ENCODE measurements around the gene ADGRF4. TPM values are rescaled to one million over a fixed set of nuclear protein-coding genes. Genes with fewer than 3 reads are reported as not detected.

Gene ADGRF4
- total RNA-seq, 1 experiment from 2014 or later = not detected

GRCh38 chr6:47766445-47766844, 68.1 kb downstream of the ADGRF4 start:
- no peak overlapping the region for H3K14ac ChIP-seq (ENCODE audit: insufficient read depth, low read length)
- no peak overlapping the region for H2AFZ ChIP-seq (ENCODE audit: low read length)
- H3K9me3 Mint-ChIP-seq = peaks cover 5 to 6% of the 10 kb centered on the region in 2 experiments; a peak in 4 of 5 replicates
- H2BK5ac ChIP-seq (ENCODE audit: insufficient read length, low read length) = no peak overlapping the region
- H4K91ac ChIP-seq (ENCODE audit: insufficient read length, low read depth, low read length) = no peak overlapping the region
- H2BK15ac ChIP-seq (ENCODE audit: low read depth, low read length) = no peak overlapping the region
- H3K23me2 ChIP-seq (ENCODE audit: insufficient read length, low read depth, low read length, poor library complexity, severe bottlenecking) = no peaks in the 10 kb centered on the region
- peaks cover 0 to 4% (median 2%) of the 10 kb centered on the region in 3 experiments; a peak in 3 of 7 replicates for H3K36me3 Mint-ChIP-seq (ENCODE audit: insufficient read depth in 1 of 3, low read depth in 3 of 3)
- no peak overlapping the region for H4K8ac ChIP-seq (replicated peaks; ENCODE audit: insufficient read length, low read depth, low read length)
- H2BK120ac ChIP-seq (ENCODE audit: low read depth, low read length, poor library complexity, severe bottlenecking) = no peak overlapping the region
- no peak overlapping the region for H3K4ac ChIP-seq (ENCODE audit: low read depth, low read length)
- no CpG with 5 or more reads among the region's 3 CpGs for WGBS (ENCODE audit: extremely low coverage, insufficient read length, low lambda C conversion rate)
- no peaks in the 10 kb centered on the region for H3K9me3 ChIP-seq (ENCODE audit: control insufficient read depth, low read depth, low read length)
- no peak overlapping the region for H3K9ac ChIP-seq (ENCODE audit: extremely low read depth, insufficient read length, low read length)
- no peaks in the 10 kb centered on the region for H3K27me3 Mint-ChIP-seq (ENCODE audit: low read depth)
- H4K5ac ChIP-seq (ENCODE audit: insufficient read length, low read depth, low read length) = no peak overlapping the region
- H2AK5ac ChIP-seq (ENCODE audit: insufficient read length, low read length) = no peak overlapping the region
- no peak overlapping the region for H3T11ph ChIP-seq (ENCODE audit: low read length)
- TF ChIP-seq CTCF (conservative IDR thresholded peaks at IDR 0.05) = no peak
- H2BK12ac ChIP-seq (ENCODE audit: insufficient read length, low read depth, low read length) = no peak overlapping the region
- H3K4me1 ChIP-seq (ENCODE audit: insufficient read depth, low read length) = no peaks in the 10 kb centered on the region
- H3K18ac ChIP-seq (ENCODE audit: insufficient read length, low read depth, low read length) = no peak overlapping the region
- no peak overlapping the region for H3K23ac ChIP-seq (ENCODE audit: insufficient read length, low read depth, low read length)
- H3K27ac Mint-ChIP-seq = no peak overlapping the region
- H3K4me1 Mint-ChIP-seq = no peaks in the 10 kb centered on the region
- H3K56ac ChIP-seq (ENCODE audit: insufficient read length, low read depth, low read length) = no peak overlapping the region
- no peaks in the 10 kb centered on the region for H3K27me3 ChIP-seq (ENCODE audit: insufficient read depth, low read length)
- H2BK20ac ChIP-seq (ENCODE audit: low read depth, low read length, poor library complexity, severe bottlenecking) = no peak overlapping the region
- H3K4me2 ChIP-seq (ENCODE audit: insufficient read depth, insufficient read length, low read length) = no peak overlapping the region
- no peak overlapping the region for H3K4me3 Mint-ChIP-seq
- no peaks in the 10 kb centered on the region for H3K79me2 ChIP-seq (ENCODE audit: insufficient read depth, low read length)
- DNase-seq = no peak
- no peaks in the 10 kb centered on the region for H4K20me1 ChIP-seq (ENCODE audit: control insufficient read depth, insufficient read depth, insufficient read length)
- no peaks in the 10 kb centered on the region for H3K79me1 ChIP-seq (ENCODE audit: insufficient read depth, low read depth, low read length, poor library complexity, severe bottlenecking)
- H3K27ac ChIP-seq (ENCODE audit: insufficient read length, low read depth, low read length) = no peak overlapping the region

Data from H9 (cell line).